Epidermal melanocyte (primary cell): ENCODE data around the gene ALDH3A1.

Source experiments
- DNase-seq: peaks from one replicate; pipeline ENCODE4 v3.0.0; 2011; ENCODE audit warnings: low spot score; ENCODE audit not compliant: insufficient read length

Gene ALDH3A1

DNA sequence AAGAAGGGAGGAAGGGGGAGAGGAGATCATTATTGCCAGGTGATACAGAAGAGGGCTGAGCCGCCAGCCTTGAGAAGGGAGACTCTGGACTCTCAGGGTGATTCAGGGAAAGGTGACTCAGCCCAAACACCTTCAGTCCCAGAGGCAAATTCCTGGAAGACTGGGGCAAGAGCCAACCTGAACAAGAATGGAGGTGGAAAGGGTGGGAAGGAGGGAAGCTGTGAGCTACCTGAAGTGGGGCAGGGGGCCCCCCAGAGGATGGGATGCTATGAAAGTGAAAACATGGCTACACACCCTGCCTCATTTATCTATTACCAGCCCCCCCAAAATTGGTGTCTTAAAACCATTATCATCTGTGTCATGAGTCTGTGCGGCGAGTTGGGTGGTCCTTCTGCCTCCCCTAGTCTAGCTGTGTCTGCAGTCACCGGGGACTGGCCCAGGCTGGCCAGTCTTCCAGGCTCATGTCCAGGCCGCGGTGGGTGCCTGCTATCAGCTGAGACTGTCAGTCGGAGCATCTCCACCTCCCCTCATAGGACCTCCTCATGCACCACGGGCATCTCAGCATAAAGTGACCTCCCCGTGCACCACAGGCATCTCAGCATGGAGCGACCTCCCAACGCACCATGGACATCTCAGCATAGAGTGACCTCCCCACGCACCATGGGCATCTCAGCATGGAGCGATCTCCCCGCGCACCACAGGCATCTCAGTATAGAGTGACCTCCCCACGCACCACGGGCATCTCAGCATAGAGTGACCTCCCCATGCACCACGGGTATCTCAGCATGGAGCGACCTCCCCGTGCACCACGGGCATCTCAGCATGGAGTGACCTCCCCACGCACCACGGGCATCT, 28.5 kb downstream of the ALDH3A1 start:
- DNase-seq: no peak

- no peak for DNase-seq
Observed at GRCh38 chr17:19718613-19719354, 29.3 kb downstream of the ALDH3A1 start.

DNA sequence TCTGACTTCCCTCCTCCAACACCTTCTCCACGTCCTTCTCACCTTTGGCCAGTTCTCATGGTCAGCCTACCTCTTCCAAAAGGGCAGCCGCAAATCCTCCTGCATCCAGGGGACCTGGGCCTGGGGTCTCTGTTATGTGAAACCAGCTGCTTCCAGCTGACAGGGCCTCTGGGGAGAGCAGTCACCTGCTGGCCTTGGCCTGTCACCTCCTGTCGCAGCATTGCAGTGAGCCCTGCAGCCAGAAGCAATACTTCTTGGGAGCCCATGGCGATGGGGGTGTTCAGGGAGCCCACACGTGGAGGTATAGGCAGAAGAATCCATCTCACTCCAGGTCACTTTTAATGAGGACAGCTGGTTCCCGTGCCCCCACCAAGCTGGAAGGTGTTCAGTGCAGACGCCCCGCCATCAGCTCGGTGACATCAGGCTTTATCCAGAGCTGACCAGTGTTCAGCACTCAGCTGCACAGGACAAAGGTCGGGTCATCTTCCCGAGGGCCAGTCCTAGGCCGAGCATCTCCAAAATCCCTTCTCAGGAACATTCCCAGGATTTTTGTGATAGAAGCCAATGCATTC, 30.0 kb downstream of the ALDH3A1 start:
- DNase-seq: no peak

- DNase-seq: no peak
Observed at GRCh38 chr17:19717411-19717908, 30.6 kb downstream of the ALDH3A1 start.

- no peak for DNase-seq
Observed at GRCh38 chr17:19717031-19717360, 31.1 kb downstream of the ALDH3A1 start.

- DNase-seq: peak; percentile 10
Observed at GRCh38 chr17:19716108-19717030, 31.7 kb downstream of the ALDH3A1 start, which contains the start of gene SLC47A2. Gene SLC47A2, minus strand, starts transcription at chr17:19716584. Its CDS starts 29 bp downstream, at chr17:19716555.

DNA sequence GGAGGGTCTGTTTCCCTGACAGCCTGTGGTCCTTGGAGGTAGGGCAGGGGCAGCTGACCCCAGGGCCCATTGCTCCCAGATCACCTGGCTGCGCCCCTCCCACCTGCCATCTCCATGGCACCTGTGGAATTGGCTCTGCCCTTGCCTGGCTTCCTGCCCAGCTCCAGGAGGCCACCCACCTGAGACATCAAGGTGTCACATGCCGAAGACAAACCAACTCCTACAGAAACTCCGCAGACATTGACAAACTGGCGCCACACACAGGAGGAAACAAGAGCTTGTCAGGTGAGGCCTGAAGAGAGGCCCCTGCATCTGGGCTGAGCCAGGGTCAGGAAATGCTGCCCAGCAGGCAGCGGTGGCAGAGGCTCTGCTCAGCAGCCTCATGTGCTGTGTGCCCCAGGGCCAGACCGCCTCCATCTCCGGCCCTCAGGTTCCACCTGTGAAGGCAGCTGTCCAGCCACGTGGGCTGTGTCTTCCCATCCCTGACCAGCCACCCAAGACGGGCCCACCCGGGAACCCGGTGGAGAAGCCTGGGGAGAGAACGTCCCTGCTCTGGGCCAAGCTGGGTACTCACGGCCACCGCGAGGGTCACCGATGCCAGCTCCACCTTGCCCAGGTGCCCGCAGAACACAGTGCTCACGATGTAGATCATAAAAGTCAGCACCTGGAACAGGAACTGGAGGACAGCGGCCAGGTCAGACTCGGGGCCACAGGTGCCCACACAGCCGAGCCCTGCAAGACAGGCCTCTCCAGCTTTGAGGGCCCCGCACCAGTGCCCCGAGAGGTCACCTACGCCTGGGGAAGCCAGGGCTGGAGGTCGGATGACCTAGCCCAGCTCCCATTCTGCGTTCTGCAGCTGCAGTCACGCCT, 33.3 kb downstream of the ALDH3A1 start:
- DNase-seq: no peak

- DNase-seq: no peak
Observed at GRCh38 chr17:19713901-19714361, 34.2 kb downstream of the ALDH3A1 start.

GRCh38 chr17:19713462-19713861, 34.6 kb downstream of the ALDH3A1 start:
- no peak for DNase-seq

- no peak for DNase-seq
Observed at GRCh38 chr17:19712436-19713004, 35.6 kb downstream of the ALDH3A1 start.

GRCh38 chr17:19709841-19710240, 38.3 kb downstream of the ALDH3A1 start:
- DNase-seq: no peak

DNA sequence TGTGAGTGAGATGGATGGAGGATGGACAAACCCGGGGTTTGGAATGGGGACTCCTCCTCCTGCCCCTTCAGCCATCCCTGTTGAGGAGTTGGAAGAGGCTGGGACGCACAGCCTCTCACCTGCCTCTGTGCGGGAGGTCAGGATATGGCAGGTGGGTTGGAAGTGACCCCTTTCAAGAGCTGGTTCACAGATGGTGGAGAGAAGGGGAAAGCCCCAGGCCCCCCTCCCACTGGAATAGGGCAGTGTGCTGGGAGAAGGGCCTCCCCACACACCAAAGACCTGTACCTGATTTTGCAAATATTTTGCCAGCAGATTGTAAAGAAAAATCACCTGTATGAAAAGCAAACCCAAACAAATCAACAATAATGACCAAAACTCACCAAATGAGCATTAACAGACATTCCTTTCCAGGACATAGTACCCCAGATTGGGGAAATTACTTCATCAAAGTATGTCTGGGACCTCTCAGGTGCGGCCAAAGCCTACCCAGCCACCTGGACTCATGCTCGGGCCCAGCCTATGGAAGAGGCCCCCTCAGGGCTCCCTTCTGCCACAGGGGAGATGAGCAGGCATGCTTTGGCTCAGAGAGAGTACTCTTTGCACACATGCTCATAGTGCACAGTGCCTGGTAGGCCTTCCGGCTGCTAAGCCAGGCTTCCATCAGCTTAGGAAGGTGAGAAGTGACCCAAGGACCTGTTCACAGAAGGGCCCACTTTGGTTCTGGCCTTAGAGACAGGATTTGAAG, 39.5 kb downstream of the ALDH3A1 start:
- DNase-seq: no peak

DNA sequence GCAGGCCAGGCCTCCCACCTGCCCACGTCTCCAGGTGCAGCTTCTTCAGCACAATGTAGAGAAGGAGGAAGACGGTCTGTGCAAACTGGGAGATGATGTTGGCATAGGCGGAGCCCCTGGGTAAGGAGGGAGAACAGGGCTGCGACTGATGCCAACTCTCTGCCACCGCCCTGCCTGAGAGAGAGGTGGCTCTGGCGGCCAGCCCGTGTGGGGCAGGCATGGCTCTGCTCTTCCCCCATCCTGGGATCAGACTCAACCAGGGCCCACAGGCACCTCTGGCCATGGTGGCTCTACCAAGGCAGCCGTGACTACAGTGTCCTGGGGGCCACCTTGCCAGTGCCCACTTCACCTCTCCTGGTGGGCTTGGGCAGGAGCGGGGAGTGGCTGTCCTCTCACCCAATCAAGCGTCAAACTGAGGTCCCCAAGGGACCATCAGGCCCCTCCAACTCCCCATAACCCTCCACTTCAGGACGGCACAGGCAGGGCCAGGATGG, 40.3 kb downstream of the ALDH3A1 start:
- DNase-seq: no peak

DNA sequence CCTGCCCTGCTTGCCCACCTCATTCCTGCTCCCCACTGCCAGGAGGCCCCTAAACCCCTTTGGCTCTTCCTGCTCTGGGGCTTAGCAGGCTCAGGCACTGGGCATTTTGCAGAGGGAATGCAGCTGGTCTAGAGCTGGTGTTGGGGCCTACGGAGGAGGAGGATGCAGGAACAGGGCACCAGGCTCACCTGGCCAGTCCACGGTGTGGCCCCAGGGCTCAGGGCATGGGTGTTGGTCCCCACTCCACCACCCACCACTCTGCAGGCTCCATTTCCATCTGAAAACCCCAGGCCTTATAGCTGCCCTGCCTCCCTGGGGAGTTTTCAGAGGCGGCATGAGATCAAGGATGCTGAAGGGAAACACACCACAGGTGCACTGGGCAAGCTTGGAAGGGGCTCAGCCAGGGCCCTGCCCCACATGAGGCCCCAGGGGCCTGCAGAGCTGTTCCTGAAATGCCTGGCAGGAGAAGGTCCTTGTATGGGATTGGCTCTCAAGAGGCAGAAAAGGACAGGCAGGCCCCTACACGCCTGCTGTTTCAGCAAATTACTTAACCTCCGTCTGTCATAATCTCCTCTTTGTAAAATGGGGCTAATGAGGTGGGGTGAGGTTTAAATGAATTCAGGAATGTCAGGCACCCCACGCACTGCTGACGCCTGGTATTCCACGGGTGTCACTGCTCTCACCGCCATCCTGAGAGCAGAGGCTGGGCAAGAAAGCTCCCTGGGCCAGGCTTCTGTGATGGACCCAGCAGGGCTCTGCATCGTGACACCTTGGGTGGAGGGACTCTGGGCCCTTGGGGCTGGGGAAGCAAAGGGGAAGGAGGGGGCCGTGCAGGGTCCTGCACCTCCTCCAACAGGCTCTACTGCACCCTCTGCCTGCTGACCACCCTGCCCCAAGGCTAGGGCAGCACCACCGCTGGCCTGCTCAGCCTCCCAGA, 41.0 kb downstream of the ALDH3A1 start:
- DNase-seq: no peak

- DNase-seq: no peak
Observed at GRCh38 chr17:19705771-19706770, 42.0 kb downstream of the ALDH3A1 start.

DNA sequence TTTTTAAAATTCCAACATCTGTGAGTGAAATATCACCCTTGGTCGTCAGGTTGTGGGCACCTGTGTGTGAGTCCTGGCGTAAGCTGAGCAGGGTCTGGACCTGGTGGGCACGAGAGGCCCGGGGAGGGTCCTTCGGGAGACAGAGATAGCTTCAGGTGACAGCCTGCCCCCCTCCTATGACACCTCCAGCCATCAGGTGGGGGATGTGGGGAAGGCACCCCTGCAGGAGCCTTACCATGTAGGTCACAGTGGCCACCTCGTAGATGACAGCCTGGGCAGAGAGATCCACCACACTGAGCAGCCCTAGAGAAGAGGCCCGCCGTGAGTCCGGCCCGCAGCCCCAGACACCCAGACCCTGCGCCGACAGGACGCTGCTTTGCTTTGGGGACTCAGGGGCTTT, 42.9 kb downstream of the ALDH3A1 start:
- no peak for DNase-seq
